GM12878 (cell line): ENCODE data around the gene VAV2. TPM values are rescaled to one million over a fixed set of nuclear protein-coding genes. Genes with fewer than 3 reads are reported as not detected.

Experiments
- ATAC-seq: fragments of 200-7000 bp; cut with Tn5 transposase; 3 replicates; pipeline ENCODE4 v1.9.1; 2020; ENCODE audit warnings: mild to moderate bottlenecking, moderate library complexity
- BruUV-seq: library from RNA; stranded (reverse); fragments of 400-500 nt; replicated peaks from 2 replicates; lab custom pipeline; 2021; lab: Mats Ljungman, UMichigan
- CTCF ChIA-PET: fragments of 300-600 bp; sonication (Branson Sonifier 250); formaldehyde crosslinking; extraction: SDS; loops from one replicate; lab custom pipeline; 2021; ENCODE audit warnings: inconsistent platforms; lab: Yijun Ruan, JAX
- POLR2A ChIA-PET: fragments of 350-600 bp; formaldehyde crosslinking; extraction: SDS; loops from one replicate; lab custom pipeline; 2021; ENCODE audit warnings: inconsistent platforms; lab: Charles Lee
- RAD21 ChIA-PET: fragments of 300-600 bp; sonication (Branson Sonifier 250); formaldehyde crosslinking; loops from one replicate; lab custom pipeline; 2023; ENCODE audit warnings: antibody characterized with exemption; ENCODE audit not compliant: unreplicated experiment; lab: Charles Lee
- SMC1A ChIA-PET: fragments of 300-600 bp; sonication (Branson Sonifier 250); formaldehyde crosslinking; loops from one replicate; lab custom pipeline; 2023; ENCODE audit not compliant: unreplicated experiment, uncharacterized antibody; lab: Charles Lee
- DNase-seq: peaks from one replicate; pipeline ENCODE4 v3.0.0-alpha.2; 2011; ENCODE audit warnings: low read depth, low spot score
- FAIRE-seq: peaks from 3 replicates; lab custom pipeline; 2011; peaks lifted over from hg19 to GRCh38; lab: Jason Lieb, UNC
- H2AFZ ChIP-seq: 2 replicates; pipeline ENCODE4 v1.6.0; 2011; ENCODE audit warnings: low read depth, low read length, control low read depth; ENCODE audit not compliant: control insufficient read depth
- H3K27ac ChIP-seq: 2 replicates; pipeline ENCODE4 v1.5.1; 2011; ENCODE audit warnings: control low read depth; ENCODE audit not compliant: control insufficient read depth, insufficient read depth
- H3K27me3 ChIP-seq, 2 experiments: replicated peaks in 1 of 2; 2 replicates each; pipeline versions ENCODE4 v1.6.0 to v1.6.1; 2011; ENCODE audit warnings: low read length in 1 of 2; ENCODE audit not compliant: control insufficient read depth in 2 of 2, insufficient read depth in 2 of 2
- H3K36me3 ChIP-seq, 2 experiments: 2 replicates each; pipeline ENCODE4 v1.5.1; 2011; ENCODE audit warnings: low read length in 1 of 2; ENCODE audit not compliant: control insufficient read depth in 2 of 2, insufficient read depth in 2 of 2
- H3K4me1 ChIP-seq: 2 replicates; pipeline ENCODE4 v1.6.1; 2011; ENCODE audit warnings: mild to moderate bottlenecking, low read length, moderate library complexity, mixed read lengths; ENCODE audit not compliant: control insufficient read depth, insufficient read depth
- H3K4me2 ChIP-seq: 2 replicates; pipeline ENCODE4 v1.6.0; 2011; ENCODE audit warnings: control low read depth; ENCODE audit not compliant: control insufficient read depth, insufficient read depth
- H3K4me3 ChIP-seq: fragments of 200-600 bp; sonication (generic); 2 replicates; pipeline ENCODE4 v1.5.1; 2016
- H3K79me2 ChIP-seq: 2 replicates; pipeline ENCODE4 v1.6.0; 2011; ENCODE audit warnings: low read length; ENCODE audit not compliant: control insufficient read depth, insufficient read depth
- H3K9ac ChIP-seq: 2 replicates; pipeline ENCODE4 v1.8.0; 2011; ENCODE audit warnings: low read length, control low read depth, mixed read lengths; ENCODE audit not compliant: control insufficient read depth, insufficient read depth
- H3K9me3 ChIP-seq: replicated peaks from 3 replicates; pipeline ENCODE4 v1.5.1; 2011; ENCODE audit warnings: mild to moderate bottlenecking, low read length; ENCODE audit not compliant: control insufficient read depth, insufficient read depth
- H4K20me1 ChIP-seq: 2 replicates; pipeline ENCODE4 v1.6.0; 2011; ENCODE audit not compliant: control insufficient read depth, insufficient read depth
- CHD4 ChIP-seq: fragments of 200-600 bp; sonication (generic); IDR thresholded peaks from 2 replicates; pipeline ENCODE4 v1.6.1; 2016; ENCODE audit warnings: mild to moderate bottlenecking
- EGR1 ChIP-seq, 2 experiments: IDR thresholded peaks; 1 replicate in 1 of 2; 2 replicates in 1 of 2; pipeline ENCODE4 v1.6.1; 2011 to 2012; ENCODE audit warnings: low read depth in 2 of 2, low read length in 2 of 2, borderline replicate concordance in 1 of 2, mild to moderate bottlenecking in 1 of 2, moderate library complexity in 1 of 2
- FOXK2 ChIP-seq: fragments of 450-650 bp; IDR thresholded peaks from 2 replicates; pipeline ENCODE4 v1.6.1; 2017; ENCODE audit warnings: mild to moderate bottlenecking, moderate library complexity
- KLF5 ChIP-seq: fragments of 450-650 bp; IDR thresholded peaks from 2 replicates; pipeline ENCODE4 v1.6.1; 2014; ENCODE audit warnings: mild to moderate bottlenecking; ENCODE audit not compliant: partially characterized antibody
- MLLT1 ChIP-seq: fragments of 450-650 bp; IDR thresholded peaks from 2 replicates; pipeline ENCODE4 v1.6.1; 2016; ENCODE audit warnings: mild to moderate bottlenecking
- POLR2A ChIP-seq: IDR thresholded peaks from 2 replicates; pipeline ENCODE4 v1.6.1; 2011; ENCODE audit warnings: low read depth, mild to moderate bottlenecking, low read length
- RB1 ChIP-seq: fragments of 450-650 bp; formaldehyde crosslinking; IDR thresholded peaks from 2 replicates; pipeline ENCODE4 v1.6.1; 2017; ENCODE audit warnings: mild to moderate bottlenecking, borderline replicate concordance
- WGBS: methylation state at CpG from one replicate; pipeline ENCODE4 v1.1.6; 2016; ENCODE audit warnings: low lambda C conversion rate; ENCODE audit not compliant: insufficient replicate concordance, insufficient coverage; ENCODE audit errors: missing lambda C conversion rate; 5-methylcytosine and 5-hydroxymethylcytosine counted together
- in situ Hi-C: fragments of 300-500 bp; cut with MboI; formaldehyde crosslinking; loops from 9 replicates; pipeline ENCODE4 v1.14.3; 2018; ENCODE audit warnings: mixed read lengths
- intact Hi-C: fragments of 100-400 bp; cut with micrococcal nuclease; formaldehyde crosslinking; loops from one replicate; pipeline ENCODE4 v1.14.2; 2022; ENCODE audit not compliant: unreplicated experiment
- polyA plus RNA-seq, 11 experiments: library from polyadenylated mRNA; depleted of rRNA in 4 of 11; unstranded in 6 of 11; stranded (reverse) in 5 of 11; fragments of >200 nt; fragmentation: Nextera tagmentation in 4 of 11; fragmentation: Illumina TruSeq in 1 of 11; extraction: Ambion mirVana in 4 of 11; extraction: Trizol in 1 of 11; gene quantifications; 1 replicate in 1 of 11; 2 replicates in 10 of 11; pipeline versions ENCODE4 v1.2.1 to v1.2.3, GENCODE V29; 2011 to 2016; ENCODE audit warnings: inconsistent platforms in 2 of 11, missing spikeins in 2 of 11, low read depth in 1 of 11
- total RNA-seq, 4 experiments: library from RNA; depleted of rRNA in 3 of 4; stranded (reverse); fragments of >200 nt in 3 of 4; fragmentation: Illumina TruSeq in 1 of 4; extraction: Trizol in 1 of 4; gene quantifications; 2 replicates each; pipeline versions ENCODE4 v1.2.1 to v1.2.3, GENCODE V29; 2013 to 2021

VAV2 gene
- total and polyA plus RNA-seq, 10 of the 15 experiments (the other 5 are each of a cell fraction or from before 2014, with no cell fraction given) = 0.13 to 43.9 (median 16.9) TPM

- H3K27me3 ChIP-seq = no peaks in the 10 kb centered on the region
- ChIA-PET POLR2A (no interaction called here), SMC1A (no interaction called here), CTCF (interaction anchor here (1.0 to 1.4 kb wide), 2 partner anchors 16 to 148 kb away, joined by 3 to 5 read pairs; no protein-coding TSS in a partner anchor), RAD21 (no interaction called here)
- no peak for TF ChIP-seq CHD4
- 0 out of 2 replicates have a peak, but pooled peaks have one; percentile 36 for TF ChIP-seq MLLT1
- TF ChIP-seq FOXK2 = no peak
- no peak for TF ChIP-seq RB1
- no peak overlapping the region for H3K27ac ChIP-seq
- H3K9ac ChIP-seq = no peak overlapping the region
- 50% methylated on average over 7 of the region's 7 CpGs for WGBS
- no peak for FAIRE-seq
- BruUV-seq = no TSS peak
- DNase-seq = no peak
- no peak for ATAC-seq
- H3K4me1 ChIP-seq = no peaks in the 10 kb centered on the region
- H3K9me3 ChIP-seq = no peaks in the 10 kb centered on the region
- H2AFZ ChIP-seq = no peak overlapping the region
- H3K36me3 ChIP-seq = peaks cover 0 to 9% of the 10 kb centered on the region in 2 experiments; a peak in 3 of 4 replicates
- in situ Hi-C loops = no loop called here
- no peak overlapping the region for H3K4me2 ChIP-seq
- intact Hi-C loops = no loop called here
- H3K4me3 ChIP-seq = no peak overlapping the region
- H4K20me1 ChIP-seq = 0 out of 2 replicates have a peak, but pooled peaks cover 2% of the 10 kb centered on the region
- peaks cover 2% of the 10 kb centered on the region for H3K79me2 ChIP-seq
Observed at GRCh38 chr9:133845440-133845839, 146.7 kb downstream of the VAV2 start.

- ChIA-PET SMC1A (no interaction called here), RAD21 (no interaction called here), CTCF (interaction anchor here (1.0 to 1.4 kb wide), 2 partner anchors 16 to 149 kb away, joined by 3 to 5 read pairs; no protein-coding TSS in a partner anchor), POLR2A (interaction anchor here (0.6 kb wide), 1 partner anchor 25 kb away, joined by 4 read pairs; no protein-coding TSS in a partner anchor)
- no peak for DNase-seq
- Histone ChIP-seq H3K4me3 (no peak overlapping the region), H3K9me3 (no peaks in the 10 kb centered on the region), H3K9ac (no peak overlapping the region), H3K79me2 (peaks cover 2% of the 10 kb centered on the region), H4K20me1 (no peaks in the 10 kb centered on the region), H3K27me3 (no peaks in the 10 kb centered on the region), H3K27ac (no peak overlapping the region), H3K4me1 (no peaks in the 10 kb centered on the region), H2AFZ (no peak overlapping the region), H3K4me2 (no peak overlapping the region), H3K36me3 (peaks cover 0 to 8% of the 10 kb centered on the region in 2 experiments; a peak in 3 of 4 replicates)
- in situ Hi-C loops = no loop called here
- TF ChIP-seq KLF5 = no peak
- no peak for TF ChIP-seq EGR1 (IDR thresholded peaks at IDR 0.05; ENCODE audit: borderline replicate concordance in 1 of 2, low read depth in 2 of 2, low read length in 2 of 2)
- peak; percentile 22 for TF ChIP-seq POLR2A
- ATAC-seq = no peak
- WGBS = 84% methylated on average over 21 of the region's 23 CpGs
- BruUV-seq = no TSS peak
- intact Hi-C loops = no loop called here
- FAIRE-seq = no peak
Observed at GRCh38 chr9:133844881-133845410, 147.2 kb downstream of the VAV2 start.
